Brain microvascular endothelial cell (primary cell): ENCODE data around the gene AR.

Experiments used
- DNase-seq: peaks from one replicate; pipeline ENCODE4 v3.0.0-alpha.2; 2020
- H3K27ac ChIP-seq: fragments of 250-450 bp; sonication (Bioruptor Pico); 2 replicates; pipeline ENCODE4 v1.5.1; 2020; ENCODE audit warnings: mild to moderate bottlenecking, moderate library complexity
- H3K27me3 ChIP-seq: fragments of 250-450 bp; sonication (Bioruptor Pico); replicated peaks from 2 replicates; pipeline ENCODE4 v1.5.1; 2020; ENCODE audit warnings: mild to moderate bottlenecking
- H3K36me3 ChIP-seq: fragments of 250-450 bp; sonication (Bioruptor Pico); replicated peaks from 2 replicates; pipeline ENCODE4 v1.5.1; 2020; ENCODE audit warnings: mild to moderate bottlenecking
- H3K4me3 ChIP-seq: 2 replicates; pipeline ENCODE4 v1.5.1; 2011; ENCODE audit warnings: low read depth, mild to moderate bottlenecking, control low read depth, low read length, moderate library complexity
- in situ Hi-C: cut with HindIII; loops from 2 replicates; pipeline ENCODE4 v1.10.0; 2017; ENCODE audit warnings: low sequenced_read_pairs, low pct_ligation_motif_present
- TF ChIP-seq, protein P1 (sequence below): IDR thresholded peaks from 2 replicates; pipeline ENCODE4 v1.5.1; 2011; ENCODE audit warnings: low read depth, mild to moderate bottlenecking, moderate library complexity, low read length, control low read depth, inconsistent platforms; ENCODE audit errors: missing control alignments

Gene AR

DNA sequence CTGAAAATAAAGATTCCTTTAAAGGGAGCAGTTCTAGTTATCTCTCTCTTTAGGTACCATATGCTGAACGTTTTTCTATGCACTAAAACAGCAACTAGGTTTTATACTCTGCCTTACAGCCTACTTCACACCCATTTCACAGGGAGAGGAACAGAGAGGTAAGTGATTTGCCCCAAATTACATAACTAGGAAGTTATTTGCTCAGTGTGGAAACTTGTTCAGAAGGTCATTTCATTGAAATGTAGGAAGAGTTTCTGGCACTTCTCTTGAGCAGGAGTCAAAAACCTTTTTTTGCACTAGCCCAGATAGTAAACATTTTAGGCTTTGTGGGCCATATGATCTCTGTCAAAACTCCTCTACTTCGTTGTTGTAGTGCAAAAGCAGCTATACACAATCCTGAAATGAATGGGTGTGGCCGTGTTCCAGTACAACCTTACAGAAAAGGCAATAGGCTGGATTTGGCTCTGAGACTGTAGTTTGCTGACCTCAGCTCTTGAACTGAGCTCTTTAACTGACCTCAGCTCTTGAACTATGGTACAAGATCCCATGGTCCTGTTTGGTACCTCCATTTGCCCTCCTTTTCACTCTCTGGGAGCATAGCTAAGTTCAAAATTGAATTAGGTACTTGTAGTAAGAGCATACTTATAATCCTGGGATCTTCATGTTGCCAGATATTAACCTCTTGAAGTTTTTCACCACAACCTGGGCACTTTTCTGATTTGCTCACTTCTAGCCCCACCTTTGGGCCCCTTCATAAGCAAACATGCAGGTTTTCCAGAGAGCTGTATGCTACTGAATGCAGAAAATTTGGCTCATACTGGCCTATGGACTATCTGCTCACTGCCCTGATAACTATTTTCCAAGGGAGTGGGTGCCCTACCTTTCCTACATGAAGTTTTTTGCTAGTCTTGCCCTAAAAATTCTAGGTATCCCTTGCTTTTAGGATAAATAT is 53.3 kb downstream of the AR start:
- TF ChIP-seq, protein P1, sequence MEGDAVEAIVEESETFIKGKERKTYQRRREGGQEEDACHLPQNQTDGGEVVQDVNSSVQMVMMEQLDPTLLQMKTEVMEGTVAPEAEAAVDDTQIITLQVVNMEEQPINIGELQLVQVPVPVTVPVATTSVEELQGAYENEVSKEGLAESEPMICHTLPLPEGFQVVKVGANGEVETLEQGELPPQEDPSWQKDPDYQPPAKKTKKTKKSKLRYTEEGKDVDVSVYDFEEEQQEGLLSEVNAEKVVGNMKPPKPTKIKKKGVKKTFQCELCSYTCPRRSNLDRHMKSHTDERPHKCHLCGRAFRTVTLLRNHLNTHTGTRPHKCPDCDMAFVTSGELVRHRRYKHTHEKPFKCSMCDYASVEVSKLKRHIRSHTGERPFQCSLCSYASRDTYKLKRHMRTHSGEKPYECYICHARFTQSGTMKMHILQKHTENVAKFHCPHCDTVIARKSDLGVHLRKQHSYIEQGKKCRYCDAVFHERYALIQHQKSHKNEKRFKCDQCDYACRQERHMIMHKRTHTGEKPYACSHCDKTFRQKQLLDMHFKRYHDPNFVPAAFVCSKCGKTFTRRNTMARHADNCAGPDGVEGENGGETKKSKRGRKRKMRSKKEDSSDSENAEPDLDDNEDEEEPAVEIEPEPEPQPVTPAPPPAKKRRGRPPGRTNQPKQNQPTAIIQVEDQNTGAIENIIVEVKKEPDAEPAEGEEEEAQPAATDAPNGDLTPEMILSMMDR: no peak
- H3K4me3 ChIP-seq: no peak overlapping the region
- no peaks in the 10 kb centered on the region for H3K27me3 ChIP-seq
- H3K36me3 ChIP-seq: no peaks in the 10 kb centered on the region
- in situ Hi-C loops: no loop called here
- no peak for DNase-seq
- H3K27ac ChIP-seq: no peak overlapping the region

DNA sequence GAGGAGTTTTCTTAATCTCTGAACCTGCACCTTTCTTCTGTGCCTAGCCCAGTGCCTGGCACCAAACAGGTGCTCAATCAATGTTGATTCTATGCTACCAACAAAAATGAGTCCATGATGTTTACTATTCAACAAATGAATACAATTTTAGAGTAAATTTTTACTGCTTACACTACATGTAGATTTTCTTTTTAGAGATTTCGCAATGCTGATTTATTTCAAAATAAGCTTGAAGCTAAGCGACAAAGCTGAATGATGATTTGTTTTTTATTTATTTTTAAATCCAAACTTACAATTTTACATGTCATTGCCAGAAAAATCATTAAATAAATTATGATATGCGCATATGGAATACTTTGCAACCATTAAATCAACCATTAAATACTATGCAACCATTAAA is 55.7 kb downstream of the AR start:
- no peak for DNase-seq
- no peak overlapping the region for H3K4me3 ChIP-seq
- H3K27ac ChIP-seq: no peak overlapping the region
- H3K27me3 ChIP-seq: no peaks in the 10 kb centered on the region
- in situ Hi-C loops: no loop called here
- no peaks in the 10 kb centered on the region for H3K36me3 ChIP-seq
- TF ChIP-seq, protein P1: no peak

DNA sequence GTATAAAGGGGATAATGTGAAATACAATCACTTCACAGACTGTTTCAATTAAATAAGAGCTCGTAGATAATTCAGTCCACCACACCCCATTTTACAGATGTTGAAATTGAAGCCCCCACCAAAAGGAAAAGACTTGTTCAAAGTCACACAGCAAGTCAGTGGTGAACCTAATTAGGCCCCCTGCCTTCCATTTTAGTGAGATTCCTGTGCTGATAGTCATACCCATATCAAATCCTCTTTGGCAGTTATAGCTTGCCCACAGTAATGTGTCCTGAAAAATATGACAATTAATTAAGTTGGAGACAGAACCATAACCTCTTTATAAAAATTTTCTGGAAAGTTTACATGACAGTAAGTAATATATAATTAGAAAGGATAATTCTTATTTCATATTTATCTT is 58.0 kb downstream of the AR start:
- DNase-seq: no peak
- Histone ChIP-seq H3K27me3 (no peaks in the 10 kb centered on the region), H3K27ac (no peak overlapping the region), H3K4me3 (no peak overlapping the region), H3K36me3 (no peaks in the 10 kb centered on the region)
- TF ChIP-seq, protein P1: no peak
- in situ Hi-C loops: no loop called here

DNA sequence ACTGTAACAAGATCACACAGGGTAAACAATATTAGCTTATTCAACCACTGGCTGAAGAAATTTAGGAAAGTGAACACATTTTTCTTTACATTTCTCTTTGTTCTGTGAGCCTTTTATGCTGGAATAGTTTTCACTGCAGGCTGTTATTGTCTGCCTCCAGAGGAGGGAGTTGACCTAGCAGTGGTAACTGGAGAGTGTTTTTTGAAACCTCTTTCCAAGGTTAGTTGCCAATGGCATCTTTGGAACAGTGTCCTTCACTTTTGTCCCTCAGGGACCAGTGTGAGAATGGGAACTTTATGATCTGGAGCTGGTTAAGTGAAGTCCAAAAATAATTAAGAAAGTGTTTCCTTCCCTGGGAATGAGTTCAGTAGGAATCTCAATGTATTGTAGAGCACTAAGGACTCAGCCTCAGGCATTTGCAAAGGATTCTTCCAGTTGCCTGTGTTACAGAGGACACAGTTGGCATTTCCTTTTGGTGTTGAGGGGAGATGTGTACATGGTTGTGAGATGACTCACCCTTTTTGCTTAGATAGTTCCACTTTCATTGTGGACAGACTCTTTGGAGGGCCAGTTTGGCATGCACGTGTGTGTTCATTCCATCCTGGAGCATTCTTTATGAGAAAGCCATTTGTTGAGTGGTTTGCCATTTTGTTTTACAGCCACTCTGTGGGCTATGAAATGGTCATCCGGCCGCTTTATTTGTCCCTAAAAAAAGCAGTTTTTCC is 61.3 kb downstream of the AR start:
- Histone ChIP-seq H3K27me3 (no peaks in the 10 kb centered on the region), H3K4me3 (no peak overlapping the region), H3K36me3 (no peaks in the 10 kb centered on the region), H3K27ac (peak overlapping the region; percentile 59)
- peak; percentile 80 for DNase-seq
- in situ Hi-C loops: no loop called here
- TF ChIP-seq, protein P1: peak; percentile 38

DNA sequence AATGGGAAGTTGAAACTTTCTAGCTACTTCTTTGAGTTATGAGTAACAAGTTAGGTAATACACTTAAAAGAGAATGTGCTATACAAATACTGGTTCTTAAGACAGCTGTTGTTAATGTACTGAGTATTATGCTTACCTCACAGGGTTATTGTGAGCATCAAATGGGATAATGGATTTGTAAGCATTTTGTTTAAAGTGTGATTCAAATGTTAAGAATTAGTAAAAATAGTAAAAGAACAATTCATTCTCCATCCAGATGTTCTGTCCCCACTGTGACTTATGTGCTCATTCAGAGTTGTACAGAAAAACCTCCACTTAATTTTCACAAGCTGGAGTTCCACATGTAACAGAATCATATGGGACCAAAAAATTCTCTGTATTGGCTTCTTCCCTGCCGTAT is 63.6 kb downstream of the AR start:
- TF ChIP-seq, protein P1: no peak
- in situ Hi-C loops: no loop called here
- no peak overlapping the region for H3K27ac ChIP-seq

More for the DNA sequence above, 63.6 kb downstream of the AR start:
- no peaks in the 10 kb centered on the region for H3K27me3 ChIP-seq
- no peak overlapping the region for H3K4me3 ChIP-seq
- DNase-seq: no peak
- no peaks in the 10 kb centered on the region for H3K36me3 ChIP-seq
